Mucosa of rectum (tissue), 2 donors: ENCODE measurements around the gene NFIB.

ENCODE experiments used
- H3K27ac ChIP-seq, 2 donors: one replicate each; pipeline ENCODE4 v1.7.0; 2013; ENCODE audit warnings: inconsistent platforms in 2 of 2, low read depth in 2 of 2, low read length in 2 of 2
- H3K27me3 ChIP-seq, 2 donors: one replicate each; pipeline ENCODE4 v1.7.0; 2013; ENCODE audit warnings: low read length in 2 of 2; ENCODE audit not compliant: control insufficient read depth in 2 of 2, insufficient read depth in 2 of 2
- H3K36me3 ChIP-seq, 2 donors: one replicate each; pipeline ENCODE4 v1.7.0; 2013; ENCODE audit warnings: low read length in 2 of 2; ENCODE audit not compliant: control insufficient read depth in 2 of 2, insufficient read depth in 2 of 2
- H3K4me1 ChIP-seq, 2 donors: one replicate each; pipeline ENCODE4 v1.7.0; 2013; ENCODE audit warnings: low read length in 2 of 2, mild to moderate bottlenecking in 1 of 2; ENCODE audit not compliant: control insufficient read depth in 2 of 2, insufficient read depth in 2 of 2
- H3K4me3 ChIP-seq, 2 donors: one replicate each; pipeline ENCODE4 v1.7.0; 2013; ENCODE audit warnings: low read length in 2 of 2
- H3K9ac ChIP-seq, 2 donors: one replicate each; pipeline ENCODE4 v1.7.0; 2013; ENCODE audit warnings: low read length in 2 of 2, low read depth in 1 of 2, mild to moderate bottlenecking in 1 of 2
- H3K9me3 ChIP-seq, 2 donors: one replicate each; pipeline ENCODE4 v1.7.0; 2013; ENCODE audit warnings: low read length in 2 of 2; ENCODE audit not compliant: control insufficient read depth in 2 of 2
- donor health status: healthy.
- donor health status: Normal muscosa, but diverticular disease.

The NFIB gene

DNA sequence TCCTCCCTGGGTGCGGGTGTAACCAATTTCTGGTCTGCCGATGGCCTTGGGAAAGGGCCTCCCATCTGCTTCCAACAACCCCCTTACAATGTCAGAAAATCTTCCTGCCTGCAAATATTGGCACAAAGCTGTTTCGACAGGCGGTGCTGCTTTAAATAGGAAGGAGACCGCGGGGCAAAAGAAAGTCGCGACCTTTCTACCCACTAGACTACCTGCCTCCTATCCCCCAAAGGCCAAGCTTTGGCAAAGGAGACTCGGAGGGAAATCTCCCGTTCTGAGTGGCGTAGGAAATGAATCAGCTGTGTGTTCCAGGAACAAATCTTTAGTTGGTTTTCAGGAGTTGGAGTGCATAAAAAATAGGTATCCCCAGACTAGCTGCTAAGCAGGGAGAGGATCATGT is 36.8 kb upstream of the NFIB start:
- H3K27ac ChIP-seq, result no peak overlapping the region
- no peak overlapping the region for H3K4me3 ChIP-seq
- no peak overlapping the region for H3K9ac ChIP-seq
- H3K27me3 ChIP-seq, result peaks cover 36 to 56% of the 10 kb centered on the region in 2 donors
- no peaks in the 10 kb centered on the region for H3K9me3 ChIP-seq
- H3K4me1 ChIP-seq, result peaks cover 17 to 21% of the 10 kb centered on the region in 2 donors
- no peaks in the 10 kb centered on the region for H3K36me3 ChIP-seq

DNA sequence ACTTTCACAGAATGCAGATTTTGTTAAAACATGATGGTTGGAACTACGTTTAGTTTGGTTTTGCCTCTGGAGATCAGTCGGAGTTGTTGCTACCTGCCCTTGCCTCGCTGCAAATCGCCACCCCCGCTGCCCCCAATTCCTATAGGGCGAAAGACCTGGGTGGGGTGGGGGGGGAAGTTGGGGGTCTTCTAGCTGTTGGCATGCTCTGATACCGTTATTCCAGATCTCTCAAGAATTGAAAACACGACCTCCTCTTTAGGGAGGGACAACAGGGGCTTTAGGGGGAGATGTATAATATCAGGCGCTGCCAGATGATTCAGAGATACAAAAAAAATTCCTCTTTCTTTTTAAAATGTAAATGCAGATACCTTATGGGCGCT is 36.4 kb upstream of the NFIB start:
- H3K27ac ChIP-seq, result no peak overlapping the region
- no peaks in the 10 kb centered on the region for H3K9me3 ChIP-seq
- H3K4me3 ChIP-seq, result no peak overlapping the region
- H3K36me3 ChIP-seq, result no peaks in the 10 kb centered on the region
- H3K27me3 ChIP-seq, result peaks cover 39 to 60% of the 10 kb centered on the region in 2 donors
- H3K4me1 ChIP-seq, result peaks cover 19 to 24% of the 10 kb centered on the region in 2 donors
- H3K9ac ChIP-seq, result no peak overlapping the region

DNA sequence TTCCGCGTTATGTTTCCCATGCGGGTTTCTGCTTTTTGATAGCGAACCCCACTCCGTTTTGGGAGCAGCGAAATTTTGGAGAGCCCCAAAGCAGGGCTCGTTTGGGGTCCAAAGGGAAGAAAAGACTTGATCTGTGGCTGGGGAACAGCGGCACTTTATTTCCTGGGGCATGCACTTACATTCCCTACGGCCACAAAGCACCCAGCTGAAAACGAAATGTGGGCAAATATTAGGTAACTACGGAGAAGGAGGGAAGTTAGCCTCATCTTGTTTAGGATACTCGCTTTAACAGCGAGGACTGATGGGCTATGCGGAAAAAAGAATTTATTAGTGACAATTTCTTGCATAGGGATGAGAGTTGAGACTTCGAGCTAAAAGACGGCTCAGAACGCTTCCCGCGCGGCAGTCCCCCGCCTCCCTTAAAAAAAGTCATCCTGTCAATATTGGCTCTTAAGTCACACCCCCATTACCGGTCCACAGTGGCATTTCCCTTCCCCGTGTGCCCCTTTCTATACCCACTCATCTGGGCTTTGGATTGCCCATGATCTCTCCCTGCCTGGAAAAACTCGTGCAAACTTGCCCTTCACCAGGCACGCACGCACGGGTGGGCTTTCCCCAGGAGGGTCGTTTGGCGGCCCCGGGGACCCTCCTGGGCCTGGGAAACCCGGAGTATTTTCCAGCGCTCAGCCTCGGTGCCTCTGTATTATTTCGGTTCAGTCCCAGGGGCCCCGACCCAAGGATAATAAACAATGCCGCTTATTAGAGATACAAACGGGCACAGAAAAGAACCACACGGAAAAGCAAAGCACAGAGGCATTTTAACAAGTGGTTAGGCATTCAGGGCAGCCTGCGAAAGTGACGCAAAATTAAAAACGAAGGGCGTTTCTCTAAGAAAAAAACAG is 35.8 kb upstream of the NFIB start:
- H3K9ac ChIP-seq, result no peak overlapping the region
- no peak overlapping the region for H3K27ac ChIP-seq
- H3K4me1 ChIP-seq, result peaks cover 19 to 24% of the 10 kb centered on the region in 2 donors
- H3K9me3 ChIP-seq, result no peaks in the 10 kb centered on the region
- peaks cover 41 to 67% of the 10 kb centered on the region in 2 donors for H3K27me3 ChIP-seq
- peak overlapping the region in 1 of 2 donors; percentile 8 for H3K4me3 ChIP-seq
- H3K36me3 ChIP-seq, result no peaks in the 10 kb centered on the region

DNA sequence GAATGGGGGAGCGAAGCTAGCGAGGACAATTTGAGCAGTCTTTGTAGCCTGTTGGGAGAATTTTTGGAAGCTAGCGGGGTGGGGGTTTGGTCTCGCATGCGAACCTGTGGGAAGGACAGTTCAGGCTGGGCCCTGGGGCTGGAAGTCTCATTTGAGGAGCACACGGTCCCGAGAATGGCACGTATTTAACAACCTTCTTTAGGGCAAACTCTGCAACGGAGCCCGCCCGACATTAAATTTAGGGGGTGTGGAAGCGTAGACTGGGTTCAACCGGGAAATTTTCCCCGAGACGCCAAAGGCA is 35.2 kb upstream of the NFIB start:
- H3K9ac ChIP-seq, result no peak overlapping the region
- H3K27ac ChIP-seq, result no peak overlapping the region
- peaks cover 47 to 73% of the 10 kb centered on the region in 2 donors for H3K27me3 ChIP-seq
- no peaks in the 10 kb centered on the region for H3K9me3 ChIP-seq
- peaks cover 19 to 24% of the 10 kb centered on the region in 2 donors for H3K4me1 ChIP-seq
- H3K36me3 ChIP-seq, result no peaks in the 10 kb centered on the region
- H3K4me3 ChIP-seq, result peak overlapping the region; percentile 27 to 62

DNA sequence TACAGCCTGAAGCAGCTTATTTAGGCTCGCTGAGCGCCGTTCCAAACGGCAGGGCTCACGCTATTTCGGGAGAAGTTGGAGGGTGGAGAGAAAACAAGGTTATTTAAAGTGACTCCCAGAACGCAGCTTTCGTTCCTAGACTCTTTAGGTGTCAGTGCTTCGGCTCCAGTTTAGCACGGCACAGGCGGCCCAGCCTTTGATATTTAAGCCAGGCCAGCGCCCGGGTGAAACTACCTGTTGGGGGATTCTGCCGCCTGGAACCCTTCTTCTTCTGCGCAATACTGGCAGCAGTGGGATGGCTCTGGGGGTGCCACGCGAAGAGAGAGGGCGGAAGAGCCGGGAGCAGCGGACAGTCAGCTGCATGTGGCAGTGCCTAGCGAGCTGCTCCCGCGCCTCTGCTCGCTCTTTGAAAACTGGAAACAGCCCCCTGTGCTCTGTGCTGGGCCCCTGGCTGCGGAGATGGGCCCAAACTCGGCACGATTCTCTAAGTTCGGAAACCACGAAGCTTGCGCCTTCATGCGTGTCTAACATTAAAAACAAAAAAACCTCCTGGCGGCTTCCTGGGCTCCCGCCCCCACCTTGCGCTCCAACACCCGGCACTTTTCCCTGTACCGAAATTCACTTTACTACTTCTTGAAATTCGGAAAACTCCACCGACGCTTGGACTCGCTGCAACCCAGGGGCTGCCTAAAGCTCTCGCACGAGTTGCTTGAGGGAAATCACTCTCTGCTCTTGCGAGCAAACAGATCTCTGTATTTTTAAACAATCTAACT is 34.6 kb upstream of the NFIB start:
- Histone ChIP-seq H3K4me3 (peak overlapping the region; percentile 27 to 62), H3K27ac (peak overlapping the region in 1 of 2 donors; percentile 12), H3K9me3 (no peaks in the 10 kb centered on the region), H3K27me3 (peaks cover 53 to 78% of the 10 kb centered on the region in 2 donors), H3K36me3 (no peaks in the 10 kb centered on the region), H3K4me1 (peaks cover 19 to 24% of the 10 kb centered on the region in 2 donors), H3K9ac (no peak overlapping the region)

DNA sequence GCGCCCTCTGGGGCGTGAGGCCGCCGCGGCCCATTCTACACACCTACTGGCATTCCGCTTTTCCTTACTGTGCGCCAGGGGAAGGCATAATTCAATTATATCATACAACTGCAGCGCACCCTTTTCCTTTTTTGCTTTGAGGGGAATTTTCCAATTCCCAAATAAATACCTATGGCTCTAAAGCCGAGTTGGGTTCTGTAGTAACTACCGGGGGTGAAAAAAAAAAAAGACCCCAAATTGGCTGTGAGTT is 34.1 kb upstream of the NFIB start:
- Histone ChIP-seq H3K4me3 (peak overlapping the region; percentile 62 to 71), H3K4me1 (peaks cover 19 to 24% of the 10 kb centered on the region in 2 donors), H3K9ac (peak overlapping the region in 1 of 2 donors; percentile 5), H3K27ac (no peak overlapping the region), H3K36me3 (no peaks in the 10 kb centered on the region), H3K9me3 (no peaks in the 10 kb centered on the region), H3K27me3 (peaks cover 58 to 83% of the 10 kb centered on the region in 2 donors)

DNA sequence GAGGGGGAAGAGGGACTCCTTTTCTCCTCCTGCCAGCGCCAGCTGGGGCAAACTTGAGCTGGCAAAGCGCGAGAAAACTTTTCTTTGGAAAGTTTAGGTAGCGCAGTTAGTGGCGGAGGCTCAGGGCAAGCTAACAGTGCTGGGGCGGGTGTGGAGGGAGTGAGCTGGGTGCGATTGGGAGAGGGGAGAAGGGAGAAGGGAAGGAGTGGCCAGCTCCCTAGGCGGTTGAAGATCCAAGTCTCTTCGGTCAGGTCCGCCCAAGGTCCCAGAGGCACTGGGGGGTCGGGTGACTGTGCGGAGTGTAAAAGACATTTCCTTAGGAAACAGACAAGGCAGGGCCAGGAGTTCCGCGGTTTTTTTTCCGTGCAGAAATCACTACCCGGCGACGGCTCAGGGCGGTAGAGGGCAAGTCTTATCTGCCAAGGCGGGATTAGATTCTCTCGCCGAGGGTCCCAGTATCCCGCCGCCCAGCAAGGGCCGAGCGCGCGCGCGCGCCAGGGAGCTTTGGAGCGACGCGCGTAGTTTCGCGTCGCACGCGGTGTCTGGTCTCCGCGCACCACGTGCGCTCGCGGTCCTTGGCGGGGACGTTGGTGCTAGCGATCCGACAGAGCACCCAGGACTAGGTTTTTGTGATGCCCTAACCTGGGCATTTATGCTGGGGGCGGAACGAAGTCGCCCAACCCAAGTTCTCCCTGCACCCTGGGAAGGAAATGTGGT is 33.6 kb upstream of the NFIB start:
- Histone ChIP-seq H3K9me3 (no peaks in the 10 kb centered on the region), H3K4me3 (peak overlapping the region; percentile 62 to 71), H3K9ac (peak overlapping the region; percentile 5), H3K27ac (no peak overlapping the region), H3K4me1 (peaks cover 19 to 24% of the 10 kb centered on the region in 2 donors), H3K27me3 (peaks cover 60 to 88% of the 10 kb centered on the region in 2 donors), H3K36me3 (no peaks in the 10 kb centered on the region)

DNA sequence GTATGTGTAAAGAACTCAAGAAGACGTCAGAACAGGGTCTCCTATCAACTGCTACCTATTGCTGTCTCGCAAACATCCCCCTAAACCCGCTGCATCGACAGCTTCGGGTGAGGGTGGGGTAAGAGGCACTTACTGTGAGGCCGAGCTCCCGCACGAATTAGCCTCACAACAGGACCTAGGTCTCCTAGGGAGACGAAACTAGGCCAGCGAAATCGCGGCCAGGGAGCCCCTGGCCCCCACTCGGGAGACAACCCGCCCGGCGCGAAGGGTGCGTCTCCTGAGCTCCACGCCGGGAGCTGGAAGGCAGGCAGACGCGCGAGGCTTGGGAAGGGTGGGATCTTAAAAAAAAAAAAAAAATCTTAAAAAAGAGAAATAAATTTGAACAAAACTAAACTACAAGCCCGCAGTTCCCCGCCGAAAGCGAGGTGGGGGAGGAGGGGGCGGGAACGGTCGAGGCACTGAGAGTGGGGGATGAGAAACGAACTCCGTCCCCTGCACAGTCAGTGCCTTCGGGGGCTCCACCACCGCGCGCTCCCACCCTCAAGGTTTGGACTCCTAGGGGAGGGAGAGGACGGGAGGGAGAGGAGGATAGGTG is 33.0 kb upstream of the NFIB start:
- Histone ChIP-seq H3K9ac (peak overlapping the region in 1 of 2 donors; percentile 5), H3K27ac (no peak overlapping the region), H3K9me3 (no peaks in the 10 kb centered on the region), H3K27me3 (peaks cover 62 to 94% of the 10 kb centered on the region in 2 donors), H3K4me3 (peak overlapping the region; percentile 62 to 71), H3K36me3 (no peaks in the 10 kb centered on the region), H3K4me1 (peaks cover 19 to 24% of the 10 kb centered on the region in 2 donors)

DNA sequence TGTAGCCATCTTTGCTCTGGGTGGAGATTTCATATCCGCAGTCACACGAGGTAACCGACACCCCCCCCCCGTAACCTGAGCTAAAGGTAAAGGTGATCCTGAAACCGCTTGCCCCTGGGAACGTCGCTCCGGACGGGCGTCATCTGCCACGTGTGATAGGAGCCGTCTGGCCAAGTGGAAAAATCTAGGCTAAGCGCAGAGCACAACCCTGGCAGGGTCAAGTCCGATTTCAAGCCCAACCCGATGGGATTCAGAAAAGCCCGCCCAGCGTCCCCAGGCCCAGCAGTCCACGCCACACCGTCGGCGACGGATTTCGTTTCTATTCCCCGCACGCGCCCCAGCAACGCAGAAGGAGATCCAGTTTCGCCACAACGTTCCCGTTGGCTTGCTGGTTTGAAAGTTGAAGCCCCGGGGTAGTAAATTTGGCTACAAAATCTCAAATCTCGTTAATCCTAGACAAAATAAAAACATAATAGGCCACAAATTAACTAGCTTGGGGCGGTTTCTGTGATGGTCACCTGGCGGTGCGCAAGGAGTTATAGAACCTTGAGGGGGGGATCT is 32.4 kb upstream of the NFIB start:
- Histone ChIP-seq H3K36me3 (no peaks in the 10 kb centered on the region), H3K27me3 (peaks cover 65 to 94% of the 10 kb centered on the region in 2 donors), H3K27ac (no peak overlapping the region), H3K4me1 (peaks cover 19 to 24% of the 10 kb centered on the region in 2 donors), H3K4me3 (peak overlapping the region; percentile 27 to 49), H3K9me3 (no peaks in the 10 kb centered on the region), H3K9ac (no peak overlapping the region)
